HG03460 (cell line): ENCODE measurements around the gene CLSTN1.

Experiments
- ATAC-seq: cut with Tn5 transposase; IDR thresholded peaks from one replicate; pipeline ENCODE4 v1.9.1; 2021; ENCODE audit not compliant: unreplicated experiment

CLSTN1 gene

DNA sequence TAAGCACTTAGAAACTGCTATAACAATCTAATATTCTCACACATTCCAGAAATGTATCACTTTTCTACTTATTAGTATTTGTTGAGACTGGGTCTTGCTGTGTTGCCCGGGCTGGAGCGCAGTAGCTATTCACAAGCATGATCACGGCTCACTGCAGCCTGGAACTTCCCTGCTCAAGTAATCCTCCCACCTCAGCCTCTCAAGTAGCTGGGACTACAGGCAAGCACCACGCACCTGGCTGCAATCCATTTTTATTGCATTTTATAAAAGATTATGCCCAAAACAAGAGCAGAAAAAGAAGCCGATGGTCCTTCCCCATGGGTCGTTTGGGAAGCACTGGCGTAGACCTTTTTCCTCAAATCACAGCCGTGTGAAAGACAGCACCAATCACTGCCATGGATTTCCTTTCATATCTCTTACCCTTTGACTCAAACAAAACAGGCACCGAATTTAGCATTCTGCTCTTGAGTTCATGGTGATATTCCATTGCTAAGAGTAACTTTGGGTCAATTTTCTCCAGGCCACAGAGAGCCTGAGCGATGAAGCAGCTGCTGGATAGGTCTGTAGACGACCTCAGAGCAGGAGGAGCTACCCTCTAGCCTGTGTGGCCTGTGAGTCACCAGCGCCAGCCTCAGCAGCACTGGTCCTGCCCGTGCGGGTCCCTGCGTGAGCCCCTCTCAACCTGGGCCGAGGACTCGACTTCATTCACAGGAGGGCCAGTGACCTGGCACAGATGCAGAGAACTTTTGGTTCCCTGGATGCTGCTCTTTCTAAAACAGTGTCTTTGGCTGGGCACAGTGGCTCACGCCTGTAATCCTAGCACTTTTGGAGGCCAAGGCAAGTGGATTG lies 91.4 kb downstream of the CLSTN1 start:
- no peak for ATAC-seq

GRCh38 chr1:9731561-9731960 lies 92.2 kb downstream of the CLSTN1 start:
- no peak for ATAC-seq

DNA sequence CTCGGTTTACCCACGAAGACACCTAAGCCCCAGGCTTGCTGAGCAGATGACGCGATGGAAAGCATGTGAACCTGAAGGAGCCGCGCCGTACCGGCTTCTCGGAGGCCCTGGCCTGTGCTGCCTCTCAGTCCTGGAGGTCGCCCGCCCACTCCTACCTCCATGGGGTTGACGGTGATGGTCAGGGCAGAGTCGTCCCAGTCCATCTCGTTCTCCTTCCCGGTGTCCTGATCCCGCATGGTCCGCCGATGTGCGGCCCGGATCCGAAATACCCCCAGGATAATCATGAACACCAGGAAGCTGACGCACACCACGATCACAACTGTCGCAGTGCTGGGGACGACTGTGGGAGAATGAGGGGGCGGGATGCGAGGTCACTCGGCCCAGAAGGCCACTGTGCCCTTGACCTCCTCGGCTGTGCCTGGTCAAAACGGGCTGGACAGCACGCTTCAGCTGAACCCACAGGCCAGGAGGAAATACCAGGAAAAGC lies 92.7 kb downstream of the CLSTN1 start:
- ATAC-seq: no peak

DNA sequence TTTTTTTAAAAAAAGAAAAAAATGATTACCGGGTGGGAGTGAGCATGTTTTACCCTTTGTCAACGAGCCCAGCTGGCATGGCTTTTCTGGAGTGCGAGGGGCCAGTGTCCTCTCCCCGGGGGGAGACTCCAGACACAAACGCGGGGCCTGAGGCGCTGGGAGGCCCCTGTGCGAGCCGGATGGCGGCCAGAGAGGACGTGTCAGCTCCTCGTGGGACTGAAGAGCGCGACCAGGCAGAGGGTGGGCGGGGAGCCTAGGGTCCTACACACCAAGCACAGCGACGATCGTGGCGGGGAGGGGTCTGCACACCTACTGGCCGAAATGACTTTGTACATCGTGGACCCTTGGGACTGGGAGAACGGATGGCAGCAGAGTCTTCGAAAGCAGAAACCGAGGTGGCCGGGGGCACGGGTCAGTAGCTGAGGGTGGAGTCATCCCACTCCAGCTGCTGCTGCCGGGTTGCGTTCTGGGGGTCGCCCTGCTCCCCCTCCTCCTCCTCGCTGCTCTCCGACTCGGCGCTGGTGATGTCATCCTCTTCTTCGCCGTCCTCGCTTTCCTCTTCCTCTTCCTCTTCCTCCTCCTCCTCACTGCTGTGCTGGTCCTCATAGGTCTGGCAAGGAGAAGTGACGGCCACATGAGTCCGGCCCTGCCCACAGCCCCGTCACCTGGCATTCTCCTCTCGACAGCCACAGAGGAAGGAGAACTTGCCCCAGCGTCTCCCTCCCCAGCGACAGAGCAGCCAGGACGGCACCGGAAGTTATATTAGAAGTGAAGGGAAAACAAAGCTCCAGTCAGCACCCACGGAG lies 93.5 kb downstream of the CLSTN1 start:
- ATAC-seq: no peak

- ATAC-seq: no peak
Observed at GRCh38 chr1:9729523-9729922, 94.2 kb downstream of the CLSTN1 start.

GRCh38 chr1:9728451-9729295 lies 95.1 kb downstream of the CLSTN1 start:
- ATAC-seq: no peak

DNA sequence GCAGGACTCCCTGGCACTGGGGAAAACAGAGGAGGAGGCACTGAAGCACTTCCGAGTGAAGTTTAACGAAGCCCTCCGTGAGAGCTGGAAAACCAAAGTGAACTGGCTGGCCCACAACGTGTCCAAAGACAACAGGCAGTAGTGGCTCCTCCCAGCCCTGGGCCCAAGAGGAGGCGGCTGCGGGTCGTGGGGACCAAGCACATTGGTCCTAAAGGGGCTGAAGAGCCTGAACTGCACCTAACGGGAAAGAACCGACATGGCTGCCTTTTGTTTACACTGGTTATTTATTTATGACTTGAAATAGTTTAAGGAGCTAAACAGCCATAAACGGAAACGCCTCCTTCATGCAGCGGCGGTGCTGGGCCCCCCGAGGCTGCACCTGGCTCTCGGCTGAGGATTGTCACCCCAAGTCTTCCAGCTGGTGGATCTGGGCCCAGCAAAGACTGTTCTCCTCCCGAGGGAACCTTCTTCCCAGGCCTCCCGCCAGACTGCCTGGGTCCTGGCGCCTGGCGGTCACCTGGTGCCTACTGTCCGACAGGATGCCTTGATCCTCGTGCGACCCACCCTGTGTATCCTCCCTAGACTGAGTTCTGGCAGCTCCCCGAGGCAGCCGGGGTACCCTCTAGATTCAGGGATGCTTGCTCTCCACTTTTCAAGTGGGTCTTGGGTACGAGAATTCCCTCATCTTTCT lies 96.7 kb downstream of the CLSTN1 start:
- ATAC-seq: no peak

DNA sequence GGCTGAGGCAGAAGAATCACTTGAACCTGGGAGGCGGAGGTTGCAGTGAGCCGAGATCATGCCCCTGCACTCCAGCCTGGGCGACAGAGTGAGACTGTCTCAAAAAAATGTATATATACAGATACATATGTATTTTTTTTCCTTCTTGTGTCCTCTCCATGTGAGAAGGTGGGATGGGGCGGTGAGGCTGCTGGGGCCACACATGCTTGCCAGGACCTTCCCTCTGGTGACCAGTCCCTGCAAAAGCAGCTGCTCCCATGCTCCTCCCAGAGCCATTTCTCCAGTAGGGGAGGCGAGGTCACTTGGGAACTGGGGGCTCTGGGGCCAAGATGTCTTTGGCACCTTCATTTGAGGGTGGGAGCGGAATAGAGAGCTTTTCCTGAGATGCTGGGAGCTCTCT lies 97.4 kb downstream of the CLSTN1 start:
- no peak for ATAC-seq

- ATAC-seq: peak; percentile 56
Observed at GRCh38 chr1:9724706-9725476, 98.9 kb downstream of the CLSTN1 start.

DNA sequence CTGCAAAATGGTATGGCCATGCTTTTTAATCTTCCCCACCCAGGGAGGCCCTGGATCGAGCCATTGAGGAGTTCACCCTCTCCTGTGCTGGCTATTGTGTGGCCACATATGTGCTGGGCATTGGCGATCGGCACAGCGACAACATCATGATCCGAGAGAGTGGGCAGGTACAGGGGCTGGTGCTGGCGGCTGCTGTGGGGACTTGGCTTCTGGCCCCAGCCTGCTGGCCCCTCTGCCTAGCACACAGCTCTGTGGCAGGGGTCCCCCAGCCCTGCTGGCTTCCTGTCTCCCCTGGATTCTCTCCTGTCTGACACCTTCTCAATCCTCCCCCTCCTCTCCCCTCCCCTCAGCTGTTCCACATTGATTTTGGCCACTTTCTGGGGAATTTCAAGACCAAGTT lies 99.8 kb downstream of the CLSTN1 start:
- no peak for ATAC-seq

DNA sequence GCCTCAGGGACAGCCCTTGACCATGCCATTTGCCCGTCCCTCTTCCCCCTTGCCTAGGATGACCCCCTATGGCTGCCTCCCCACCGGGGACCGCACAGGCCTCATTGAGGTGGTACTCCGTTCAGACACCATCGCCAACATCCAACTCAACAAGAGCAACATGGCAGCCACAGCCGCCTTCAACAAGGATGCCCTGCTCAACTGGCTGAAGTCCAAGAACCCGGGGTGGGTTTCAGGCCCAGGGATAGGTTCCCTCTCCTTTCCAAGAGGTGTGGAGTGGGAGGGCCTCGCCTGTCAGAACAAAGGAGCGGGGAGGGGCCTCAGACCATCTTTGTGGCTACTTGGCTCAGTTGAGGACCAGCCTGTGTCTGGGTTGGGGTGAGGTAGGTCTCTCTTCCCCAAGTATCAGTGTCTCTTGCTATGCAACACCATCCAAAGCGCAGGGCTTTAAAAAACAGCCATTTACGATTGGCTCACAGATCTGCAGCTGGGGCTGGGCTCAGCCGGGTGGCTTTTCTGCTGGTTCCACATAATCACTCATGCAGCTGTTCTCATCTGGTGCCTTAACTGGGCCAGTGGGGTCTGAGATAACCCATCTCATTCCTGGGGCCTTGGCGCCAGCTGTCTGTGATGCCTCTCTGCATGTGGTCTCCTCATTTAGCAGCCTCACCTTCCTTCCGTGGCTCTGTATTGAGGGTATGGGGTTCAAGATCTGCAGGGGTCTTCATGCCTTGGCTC lies 100.5 kb downstream of the CLSTN1 start:
- no peak for ATAC-seq

GRCh38 chr1:9722378-9722749 lies 101.4 kb downstream of the CLSTN1 start:
- ATAC-seq: no peak

GRCh38 chr1:9721606-9722377 lies 102.0 kb downstream of the CLSTN1 start:
- ATAC-seq: no peak

- no peak for ATAC-seq
Observed at GRCh38 chr1:9720785-9721605, 102.8 kb downstream of the CLSTN1 start.

DNA sequence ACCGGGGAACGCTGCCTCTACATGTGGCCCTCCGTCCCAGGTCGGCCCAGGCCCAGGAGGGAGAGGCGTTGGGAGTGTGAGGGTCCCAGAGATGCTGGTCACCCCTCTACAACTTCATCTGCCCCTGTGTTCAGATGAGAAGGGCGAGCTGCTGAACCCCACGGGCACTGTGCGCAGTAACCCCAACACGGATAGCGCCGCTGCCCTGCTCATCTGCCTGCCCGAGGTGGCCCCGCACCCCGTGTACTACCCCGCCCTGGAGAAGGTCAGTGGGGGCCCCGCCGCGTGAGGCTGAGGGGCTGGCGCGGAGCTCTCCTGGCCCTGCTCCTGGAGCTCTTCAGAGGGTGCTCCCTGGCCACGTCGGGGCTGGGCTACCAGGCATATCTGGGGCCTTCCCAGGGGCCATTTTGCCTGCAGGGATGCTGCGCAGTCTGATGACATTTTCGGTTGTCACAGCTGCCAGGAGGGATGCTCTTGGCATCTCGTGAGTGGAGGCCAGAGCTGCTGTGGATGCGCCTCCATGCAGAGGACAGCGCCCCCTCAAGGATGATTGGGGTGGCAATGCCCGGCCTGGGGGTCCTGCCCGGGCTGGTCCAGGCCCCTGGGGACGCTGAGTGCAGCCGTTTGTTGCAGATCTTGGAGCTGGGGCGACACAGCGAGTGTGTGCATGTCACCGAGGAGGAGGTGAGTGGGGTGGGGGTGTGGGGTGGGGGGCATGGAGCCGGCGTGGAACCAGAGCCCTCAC lies 103.6 kb downstream of the CLSTN1 start:
- ATAC-seq: no peak

DNA sequence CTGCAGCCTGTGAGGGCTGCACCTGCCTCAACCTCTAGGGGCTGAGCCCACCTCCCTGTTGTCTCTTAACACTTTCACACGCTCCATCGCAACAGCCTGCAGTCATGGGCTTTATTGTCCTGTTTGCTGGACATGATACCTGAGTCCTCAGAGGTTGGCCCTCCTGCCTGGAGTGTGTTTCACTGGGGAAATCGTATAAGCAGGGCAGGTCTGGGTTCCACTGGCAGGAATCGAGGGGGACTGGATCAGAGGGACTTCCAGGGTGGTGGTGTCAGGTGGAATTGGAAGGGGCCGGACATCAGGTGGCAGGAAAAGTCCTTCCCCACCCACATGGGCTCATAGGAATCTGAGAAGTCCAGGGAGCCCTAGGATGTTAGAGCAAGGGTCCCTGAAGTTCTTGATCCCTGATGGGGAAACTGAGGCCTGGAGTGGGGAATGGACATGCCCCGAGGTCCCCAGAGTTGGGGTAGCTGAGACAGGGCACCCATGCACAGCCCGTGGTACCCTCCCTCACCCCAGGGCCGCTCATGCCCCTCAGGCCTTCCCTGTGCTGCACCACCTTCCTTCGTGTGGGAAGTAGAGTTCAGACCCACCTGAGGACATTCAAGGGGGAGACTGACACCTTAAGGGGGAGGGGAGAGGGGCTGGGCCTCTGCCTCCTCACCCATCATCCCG lies 105.6 kb downstream of the CLSTN1 start:
- ATAC-seq: no peak
